Measurements from ENCODE around the gene SCT.

GRCh38 chr11:662689-663274 is 35.8 kb upstream of the SCT start:
- TF ChIP-seq CTCF (IDR thresholded peaks at IDR 0.05) = peak; percentile 64 to 79 (median 77)
- no peak for TF ChIP-seq EP300 (IDR thresholded peaks at IDR 0.05)
- no peak for TF ChIP-seq POLR2A (IDR thresholded peaks at IDR 0.05; ENCODE audit: low read depth)

All from esophagus muscularis mucosa (tissue), 4 donors.